HEK293 (cell line): ENCODE measurements around the gene TRPV2.

ENCODE experiments used
- CTCF ChIA-PET: fragments of 350-600 bp; formaldehyde crosslinking; extraction: SDS; loops from one replicate; lab custom pipeline; 2021; ENCODE audit warnings: antibody characterized with exemption; lab: Yijun Ruan, JAX
- POLR2A ChIA-PET: fragments of 300-600 bp; formaldehyde crosslinking; extraction: SDS; loops from one replicate; lab custom pipeline; 2020; ENCODE audit warnings: antibody characterized with exemption, inconsistent platforms; lab: Yijun Ruan, JAX
- H3K27ac ChIP-seq: fragments of 200-500 bp; sonication (Bioruptor generic); 2 replicates; pipeline ENCODE4 v1.5.1; 2014; ENCODE audit warnings: low read depth, low read length, control low read depth, inconsistent platforms; ENCODE audit errors: extremely low read depth
- H3K36me3 ChIP-seq, 2 experiments: fragments of 200-500 bp in 1 of 2; sonication (Bioruptor generic) in 1 of 2; 1 replicate in 1 of 2; 2 replicates in 1 of 2; pipeline ENCODE4 v1.5.1; 2014 to 2017; ENCODE audit warnings: inconsistent platforms in 2 of 2, low read length in 2 of 2; ENCODE audit not compliant: control insufficient read depth in 2 of 2, insufficient read depth in 1 of 2
- H3K4me1 ChIP-seq: fragments of 200-500 bp; sonication (Bioruptor generic); 2 replicates; pipeline ENCODE4 v1.5.1; 2014; ENCODE audit warnings: mild to moderate bottlenecking, low read length, inconsistent platforms; ENCODE audit not compliant: control insufficient read depth, insufficient read depth
- H3K4me3 ChIP-seq: 2 replicates; pipeline ENCODE4 v1.5.1; 2011; ENCODE audit warnings: low read depth, mild to moderate bottlenecking, control low read depth, low read length, moderate library complexity
- H3K9me3 ChIP-seq: fragments of 200-500 bp; sonication (Bioruptor generic); 2 replicates; pipeline ENCODE4 v1.5.1; 2014; ENCODE audit warnings: low read depth, low read length, inconsistent platforms; ENCODE audit not compliant: control insufficient read depth, insufficient read depth
- PRDM2 ChIP-seq: fragments of 450-650 bp; formaldehyde crosslinking; IDR thresholded peaks from 2 replicates; pipeline ENCODE4 v1.5.1; 2016; ENCODE audit warnings: missing biosample characterization, missing genetic modification characterization, borderline replicate concordance
- SCRT2 ChIP-seq: fragments of 450-650 bp; formaldehyde crosslinking; IDR thresholded peaks from 2 replicates; pipeline ENCODE4 v1.5.1; 2016; ENCODE audit warnings: missing biosample characterization, missing genetic modification characterization
- TCF7L2 ChIP-seq: IDR thresholded peaks from 2 replicates; pipeline ENCODE4 v1.6.1; 2011; ENCODE audit warnings: low read depth, mild to moderate bottlenecking, inconsistent platforms, low read length, moderate library complexity, borderline replicate concordance
- ZBTB7A ChIP-seq: fragments of 450-650 bp; formaldehyde crosslinking; IDR thresholded peaks from 2 replicates; pipeline ENCODE4 v1.5.1; 2016; ENCODE audit warnings: low read depth, missing biosample characterization, missing genetic modification characterization
- ZBTB8A ChIP-seq: fragments of 450-650 bp; formaldehyde crosslinking; IDR thresholded peaks from 2 replicates; pipeline ENCODE4 v1.5.1; 2016; ENCODE audit warnings: missing biosample characterization, missing genetic modification characterization
- ZFP41 ChIP-seq: fragments of 450-650 bp; formaldehyde crosslinking; IDR thresholded peaks from 2 replicates; pipeline ENCODE4 v1.5.1; 2016; ENCODE audit warnings: missing biosample characterization, missing genetic modification characterization, borderline replicate concordance
- ZNF112 ChIP-seq: fragments of 450-650 bp; formaldehyde crosslinking; IDR thresholded peaks from 2 replicates; pipeline ENCODE4 v1.5.0; 2017; ENCODE audit warnings: missing biosample characterization, missing genetic modification characterization
- ZNF19 ChIP-seq: fragments of 450-650 bp; formaldehyde crosslinking; IDR thresholded peaks from 2 replicates; pipeline ENCODE4; 2016; ENCODE audit warnings: missing biosample characterization, missing genetic modification characterization, low read depth
- ZNF221 ChIP-seq: fragments of 450-650 bp; formaldehyde crosslinking; IDR thresholded peaks from 2 replicates; pipeline ENCODE4 v1.5.1; 2017; ENCODE audit warnings: missing biosample characterization, missing genetic modification characterization, borderline replicate concordance
- ZNF239 ChIP-seq: fragments of 450-650 bp; formaldehyde crosslinking; IDR thresholded peaks from 2 replicates; pipeline ENCODE4 v1.5.1; 2016; ENCODE audit warnings: missing biosample characterization, missing genetic modification characterization
- ZNF26 ChIP-seq: fragments of 450-650 bp; formaldehyde crosslinking; IDR thresholded peaks from 2 replicates; pipeline ENCODE4 v1.5.1; 2016; ENCODE audit warnings: missing biosample characterization, missing genetic modification characterization
- ZNF292 ChIP-seq: fragments of 450-650 bp; formaldehyde crosslinking; IDR thresholded peaks from 2 replicates; pipeline ENCODE4 v1.5.1; 2016; ENCODE audit warnings: low read depth, missing biosample characterization, missing genetic modification characterization, borderline replicate concordance
- ZNF366 ChIP-seq: fragments of 450-650 bp; formaldehyde crosslinking; conservative IDR thresholded peaks from 2 replicates; pipeline ENCODE4 v1.5.1; 2016; ENCODE audit warnings: missing biosample characterization, missing genetic modification characterization
- ZNF473 ChIP-seq: fragments of 450-650 bp; formaldehyde crosslinking; IDR thresholded peaks from 2 replicates; pipeline ENCODE4 v1.5.1; 2017; ENCODE audit warnings: missing biosample characterization, missing genetic modification characterization
- ZNF610 ChIP-seq: fragments of 450-650 bp; formaldehyde crosslinking; IDR thresholded peaks from 2 replicates; pipeline ENCODE4 v1.5.1; 2016; ENCODE audit warnings: missing biosample characterization, missing genetic modification characterization, borderline replicate concordance
- ZNF623 ChIP-seq: fragments of 450-650 bp; formaldehyde crosslinking; IDR thresholded peaks from 2 replicates; pipeline ENCODE4 v1.5.1; 2016; ENCODE audit warnings: missing biosample characterization, missing genetic modification characterization
- ZNF747 ChIP-seq: fragments of 450-650 bp; formaldehyde crosslinking; IDR thresholded peaks from 2 replicates; pipeline ENCODE4 v1.5.1; 2016; ENCODE audit warnings: missing biosample characterization, missing genetic modification characterization
- ZNF768 ChIP-seq: fragments of 450-650 bp; formaldehyde crosslinking; IDR thresholded peaks from 2 replicates; pipeline ENCODE4 v1.5.1; 2018; ENCODE audit warnings: missing biosample characterization, mild to moderate bottlenecking, missing genetic modification characterization
- ZNF830 ChIP-seq: fragments of 450-650 bp; IDR thresholded peaks from 2 replicates; pipeline ENCODE4 v1.5.0; 2018; ENCODE audit warnings: missing biosample characterization, missing genetic modification characterization, low read depth, mild to moderate bottlenecking, moderate library complexity
- TF ChIP-seq, protein P1 (sequence below): fragments of 450-650 bp; formaldehyde crosslinking; IDR thresholded peaks from 2 replicates; pipeline ENCODE4 v1.5.1; 2016; ENCODE audit warnings: missing biosample characterization, missing genetic modification characterization
- TF ChIP-seq, protein P2 (sequence below): fragments of 450-650 bp; formaldehyde crosslinking; IDR thresholded peaks from 2 replicates; pipeline ENCODE4 v1.5.1; 2016; ENCODE audit warnings: missing biosample characterization, missing genetic modification characterization

Gene TRPV2

GRCh38 chr17:16419074-16419928 is 3.9 kb downstream of the TRPV2 start (continued):
- TF ChIP-seq TCF7L2 (no peak), ZBTB7A (tag by site-specific recombination) (no peak), ZNF19 (tag by site-specific recombination) (no peak), ZFP41 (tag by site-specific recombination) (no peak), ZNF768 (0 out of 2 replicates have a peak, but pooled peaks have one; percentile 27), ZNF366 (tag by site-specific recombination) (no peak), SCRT2 (no peak), ZNF473 (tag by site-specific recombination) (no peak), ZNF221 (tag by site-specific recombination) (no peak), ZNF26 (no peak), ZBTB8A (no peak), ZNF747 (tag by site-specific recombination) (no peak), ZNF830 (tag by site-specific recombination) (no peak), ZNF292 (tag by site-specific recombination) (no peak)
- TF ChIP-seq, protein P1, sequence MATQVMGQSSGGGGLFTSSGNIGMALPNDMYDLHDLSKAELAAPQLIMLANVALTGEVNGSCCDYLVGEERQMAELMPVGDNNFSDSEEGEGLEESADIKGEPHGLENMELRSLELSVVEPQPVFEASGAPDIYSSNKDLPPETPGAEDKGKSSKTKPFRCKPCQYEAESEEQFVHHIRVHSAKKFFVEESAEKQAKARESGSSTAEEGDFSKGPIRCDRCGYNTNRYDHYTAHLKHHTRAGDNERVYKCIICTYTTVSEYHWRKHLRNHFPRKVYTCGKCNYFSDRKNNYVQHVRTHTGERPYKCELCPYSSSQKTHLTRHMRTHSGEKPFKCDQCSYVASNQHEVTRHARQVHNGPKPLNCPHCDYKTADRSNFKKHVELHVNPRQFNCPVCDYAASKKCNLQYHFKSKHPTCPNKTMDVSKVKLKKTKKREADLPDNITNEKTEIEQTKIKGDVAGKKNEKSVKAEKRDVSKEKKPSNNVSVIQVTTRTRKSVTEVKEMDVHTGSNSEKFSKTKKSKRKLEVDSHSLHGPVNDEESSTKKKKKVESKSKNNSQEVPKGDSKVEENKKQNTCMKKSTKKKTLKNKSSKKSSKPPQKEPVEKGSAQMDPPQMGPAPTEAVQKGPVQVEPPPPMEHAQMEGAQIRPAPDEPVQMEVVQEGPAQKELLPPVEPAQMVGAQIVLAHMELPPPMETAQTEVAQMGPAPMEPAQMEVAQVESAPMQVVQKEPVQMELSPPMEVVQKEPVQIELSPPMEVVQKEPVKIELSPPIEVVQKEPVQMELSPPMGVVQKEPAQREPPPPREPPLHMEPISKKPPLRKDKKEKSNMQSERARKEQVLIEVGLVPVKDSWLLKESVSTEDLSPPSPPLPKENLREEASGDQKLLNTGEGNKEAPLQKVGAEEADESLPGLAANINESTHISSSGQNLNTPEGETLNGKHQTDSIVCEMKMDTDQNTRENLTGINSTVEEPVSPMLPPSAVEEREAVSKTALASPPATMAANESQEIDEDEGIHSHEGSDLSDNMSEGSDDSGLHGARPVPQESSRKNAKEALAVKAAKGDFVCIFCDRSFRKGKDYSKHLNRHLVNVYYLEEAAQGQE = no peak
- TF ChIP-seq, protein P2, sequence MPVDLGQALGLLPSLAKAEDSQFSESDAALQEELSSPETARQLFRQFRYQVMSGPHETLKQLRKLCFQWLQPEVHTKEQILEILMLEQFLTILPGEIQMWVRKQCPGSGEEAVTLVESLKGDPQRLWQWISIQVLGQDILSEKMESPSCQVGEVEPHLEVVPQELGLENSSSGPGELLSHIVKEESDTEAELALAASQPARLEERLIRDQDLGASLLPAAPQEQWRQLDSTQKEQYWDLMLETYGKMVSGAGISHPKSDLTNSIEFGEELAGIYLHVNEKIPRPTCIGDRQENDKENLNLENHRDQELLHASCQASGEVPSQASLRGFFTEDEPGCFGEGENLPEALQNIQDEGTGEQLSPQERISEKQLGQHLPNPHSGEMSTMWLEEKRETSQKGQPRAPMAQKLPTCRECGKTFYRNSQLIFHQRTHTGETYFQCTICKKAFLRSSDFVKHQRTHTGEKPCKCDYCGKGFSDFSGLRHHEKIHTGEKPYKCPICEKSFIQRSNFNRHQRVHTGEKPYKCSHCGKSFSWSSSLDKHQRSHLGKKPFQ = no peak
- TF ChIP-seq, all 188 proteins: peak for 19

DNA sequence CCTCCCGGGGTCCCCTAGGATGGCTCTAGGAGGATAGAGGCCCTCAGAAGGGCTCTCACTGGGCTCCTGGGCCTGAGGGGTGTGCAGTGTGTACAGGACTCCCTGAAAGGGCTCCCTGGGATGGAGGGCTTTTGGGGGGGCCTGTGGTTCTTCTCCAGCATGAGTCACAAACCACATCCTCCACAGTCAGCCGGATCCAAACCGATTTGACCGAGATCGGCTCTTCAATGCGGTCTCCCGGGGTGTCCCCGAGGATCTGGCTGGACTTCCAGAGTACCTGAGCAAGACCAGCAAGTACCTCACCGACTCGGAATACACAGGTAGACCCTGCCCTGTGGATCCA is 4.5 kb downstream of the TRPV2 start:
- Histone ChIP-seq H3K4me3 (no peak overlapping the region), H3K36me3 (no peaks in the 10 kb centered on the region), H3K9me3 (no peaks in the 10 kb centered on the region), H3K4me1 (peaks cover 11% of the 10 kb centered on the region; the same call in 1 of the 2 replicates), H3K27ac (no peak overlapping the region)
- CTCF ChIA-PET = interaction anchor here (1.3 to 2.7 kb wide), 2 partner anchors 19 to 56 kb away, joined by 8 to 11 read pairs; no protein-coding TSS in a partner anchor
- TF ChIP-seq ZNF112 (tag by site-specific recombination) = no peak
- no peak for TF ChIP-seq ZNF610 (tag by site-specific recombination)
- no peak for TF ChIP-seq ZNF623 (tag by site-specific recombination)
- TF ChIP-seq ZNF239 (tag by site-specific recombination) = no peak
- TF ChIP-seq PRDM2 (tag by site-specific recombination) = no peak
- POLR2A ChIA-PET = interaction anchor here (0.8 to 4.2 kb wide), 5 partner anchors 8 to 116 kb away, joined by 3 to 25 read pairs (median 8); partner anchors contain the start of gene UBB
